D721Med (cell line): ENCODE data around the gene ZBTB22.

Experiments
- DNase-seq: peaks from one replicate; pipeline ENCODE4 v3.0.0; 2011; ENCODE audit warnings: low spot score; ENCODE audit not compliant: insufficient read length
- FAIRE-seq: peaks from 2 replicates; lab custom pipeline; 2011; peaks lifted over from hg19 to GRCh38; lab: Jason Lieb, UNC
- CTCF ChIP-seq: IDR thresholded peaks from 2 replicates; pipeline ENCODE4 v1.5.1; 2012; ENCODE audit warnings: mild to moderate bottlenecking, control low read depth; ENCODE audit not compliant: insufficient read depth; ENCODE audit errors: missing control alignments

Gene ZBTB22

GRCh38 chr6:33279971-33280511, 37.5 kb downstream of the ZBTB22 start:
- DNase-seq, result no peak
- TF ChIP-seq CTCF, result peak; percentile 56
- no peak for FAIRE-seq

GRCh38 chr6:33279257-33279695, 38.3 kb downstream of the ZBTB22 start:
- no peak for FAIRE-seq
- DNase-seq, result no peak
- TF ChIP-seq CTCF, result no peak

GRCh38 chr6:33278810-33279209, 38.7 kb downstream of the ZBTB22 start:
- TF ChIP-seq CTCF, result no peak
- no peak for DNase-seq
- no peak for FAIRE-seq

- no peak for FAIRE-seq
Measured at GRCh38 chr6:33278392-33278741, 39.2 kb downstream of the ZBTB22 start.

GRCh38 chr6:33277663-33278391, 39.7 kb downstream of the ZBTB22 start:
- TF ChIP-seq CTCF, result no peak
- FAIRE-seq (no peak), DNase-seq (no peak)

More at GRCh38 chr6:33278392-33278741, 39.2 kb downstream of the ZBTB22 start:
- TF ChIP-seq CTCF, result no peak
- no peak for DNase-seq

GRCh38 chr6:33276864-33277662, 40.5 kb downstream of the ZBTB22 start, which contains the start of gene B3GALT4:
Gene B3GALT4, plus strand, starts transcription at chr6:33277123. Its CDS starts 297 bp downstream, at chr6:33277420.
- TF ChIP-seq CTCF, result peak; percentile 34
- DNase-seq (no peak), FAIRE-seq (no peak)
